NCI-H1436 (cell line): ENCODE data around the gene PLCD4.

Experiments
- DNase-seq: peaks from one replicate; lab custom pipeline; 2025; lab: John Stamatoyannopoulos, UW

PLCD4 gene

GRCh38 chr2:218621007-218621406 lies 13.3 kb downstream of the PLCD4 start:
- DNase-seq: no peak

- no peak for DNase-seq
Measured at GRCh38 chr2:218622606-218623365, 15.1 kb downstream of the PLCD4 start.

- DNase-seq: no peak
Measured at GRCh38 chr2:218623366-218623705, 15.6 kb downstream of the PLCD4 start.

DNA sequence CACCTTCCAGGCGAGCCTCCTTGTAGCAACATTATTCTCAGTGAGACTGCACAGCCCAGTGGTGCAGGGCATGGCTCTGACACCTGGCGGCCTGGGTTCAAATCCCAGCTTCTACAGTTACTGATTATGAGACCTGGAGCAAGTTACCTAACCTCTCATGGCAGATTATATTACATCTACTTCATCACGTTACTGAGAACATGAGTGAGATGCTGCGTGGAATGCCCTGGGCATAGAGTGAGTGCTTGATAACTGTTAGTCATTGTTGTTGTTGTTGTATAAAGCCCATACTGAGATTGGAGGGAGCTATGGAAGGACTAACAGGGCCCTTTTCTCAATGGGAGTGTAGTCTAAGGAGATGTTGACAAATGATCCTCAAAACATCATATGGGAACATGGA lies 18.7 kb downstream of the PLCD4 start:
- no peak for DNase-seq

- no peak for DNase-seq
Measured at GRCh38 chr2:218627939-218628338, 20.2 kb downstream of the PLCD4 start.

GRCh38 chr2:218631837-218632236 lies 24.1 kb downstream of the PLCD4 start:
- no peak for DNase-seq

DNA sequence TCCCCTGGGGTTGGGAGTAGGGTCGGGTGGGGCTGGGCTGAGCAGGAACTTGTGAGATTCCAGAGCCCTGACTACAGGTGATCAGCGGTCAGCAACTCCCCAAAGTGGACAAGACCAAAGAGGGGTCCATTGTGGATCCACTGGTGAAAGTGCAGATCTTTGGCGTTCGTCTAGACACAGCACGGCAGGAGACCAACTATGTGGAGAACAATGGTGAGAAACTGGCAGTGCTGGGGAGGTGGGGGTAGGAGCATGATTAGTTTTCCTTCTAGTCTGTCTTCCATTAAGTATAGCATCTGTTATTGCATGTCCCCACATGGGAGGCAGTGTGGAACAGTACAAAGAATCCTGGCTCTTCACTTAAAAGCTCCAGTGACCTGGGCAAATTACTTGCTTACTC lies 28.0 kb downstream of the PLCD4 start:
- no peak for DNase-seq

GRCh38 chr2:218638372-218638771 lies 30.7 kb downstream of the PLCD4 start:
- no peak for DNase-seq

GRCh38 chr2:218642121-218642656 lies 34.5 kb downstream of the PLCD4 start:
- DNase-seq: no peak

GRCh38 chr2:218642786-218643185 lies 35.1 kb downstream of the PLCD4 start:
- no peak for DNase-seq

GRCh38 chr2:218643751-218644310 lies 36.1 kb downstream of the PLCD4 start:
- no peak for DNase-seq

GRCh38 chr2:218644721-218645120 lies 37.0 kb downstream of the PLCD4 start:
- no peak for DNase-seq

DNA sequence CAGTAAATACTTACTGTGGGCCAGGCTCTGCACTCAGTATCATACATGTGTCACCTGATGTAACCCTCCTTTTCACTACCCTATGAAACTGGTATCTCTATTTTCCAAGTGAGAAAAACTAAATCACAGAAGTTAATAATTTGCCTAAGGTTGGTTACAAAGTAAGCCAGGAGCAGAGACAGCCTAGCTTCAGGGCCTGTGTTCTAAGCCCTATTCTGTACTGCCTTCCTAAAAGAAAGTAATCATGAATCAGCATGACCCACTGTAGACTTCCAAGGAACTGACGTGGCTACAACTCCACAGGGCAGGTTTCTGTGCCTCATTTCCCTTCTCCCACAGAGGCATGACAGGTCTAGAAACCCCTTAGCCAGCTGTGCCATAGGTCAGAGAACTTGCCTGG lies 37.4 kb downstream of the PLCD4 start:
- no peak for DNase-seq

GRCh38 chr2:218648088-218648786 lies 40.5 kb downstream of the PLCD4 start:
- DNase-seq: peak; percentile 22

DNA sequence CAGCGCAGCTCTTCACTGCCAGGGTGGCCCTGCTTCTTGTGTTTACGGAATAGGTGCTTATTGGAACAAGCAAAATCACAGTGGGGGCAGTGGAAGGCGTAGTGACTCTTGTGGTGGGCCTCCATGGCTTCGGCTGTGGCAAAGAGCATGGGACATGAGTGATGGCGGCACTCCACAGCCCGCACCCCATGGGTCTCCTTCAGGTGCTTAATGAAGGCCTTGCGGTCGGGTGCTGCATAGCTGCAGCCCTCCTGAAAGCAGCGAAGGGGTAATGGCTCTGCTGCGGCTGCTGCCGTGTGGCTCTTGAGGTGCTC lies 41.0 kb downstream of the PLCD4 start:
- DNase-seq: no peak

DNA sequence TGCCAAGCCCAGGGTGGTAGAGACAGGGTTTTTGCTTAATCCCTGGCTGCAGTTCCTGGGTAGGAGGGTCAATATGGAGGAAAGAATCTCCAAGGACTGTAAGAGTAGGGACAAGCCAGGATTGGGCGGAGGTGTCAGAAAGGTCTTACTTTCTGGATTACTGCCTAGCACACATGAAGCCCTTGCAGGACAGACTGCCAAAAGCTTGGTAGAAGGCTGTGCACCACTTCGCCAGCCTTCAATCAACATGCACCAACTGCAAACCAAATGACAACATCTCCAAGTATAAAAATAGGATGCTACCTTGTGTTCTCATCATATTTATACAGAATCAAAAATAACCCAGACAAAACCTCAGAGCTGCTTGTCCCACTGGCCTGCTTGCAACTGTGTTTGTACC lies 48.1 kb downstream of the PLCD4 start:
- no peak for DNase-seq

DNA sequence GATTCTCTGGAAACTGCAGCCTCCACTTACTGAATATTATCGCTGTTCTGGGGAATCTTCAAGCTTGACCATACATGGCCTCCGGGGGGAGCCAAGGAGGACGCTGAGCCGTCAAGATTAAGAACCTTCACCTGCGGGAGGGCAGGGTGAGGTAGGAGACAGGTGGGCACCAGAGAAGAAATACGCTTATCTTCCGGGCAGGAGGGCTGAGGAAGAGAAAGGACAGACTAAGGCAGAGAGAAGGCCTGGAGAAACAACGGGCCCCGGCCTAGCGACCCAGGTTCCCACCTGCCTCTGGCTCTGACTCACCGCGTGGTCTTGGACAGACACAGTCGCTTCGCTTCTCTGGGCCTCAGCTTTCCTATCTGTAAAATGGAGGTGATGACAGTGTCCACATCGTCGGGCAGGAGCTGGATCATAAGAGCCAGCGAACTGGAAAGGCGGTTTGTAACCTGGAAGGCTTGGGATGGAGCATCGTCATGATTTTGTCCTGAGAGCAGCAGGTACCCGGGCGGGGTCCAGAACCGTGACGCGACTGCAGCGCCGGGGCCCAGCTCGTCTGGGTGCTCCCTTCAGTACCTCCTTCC lies 51.1 kb downstream of the PLCD4 start:
- DNase-seq: peak; percentile 30

DNA sequence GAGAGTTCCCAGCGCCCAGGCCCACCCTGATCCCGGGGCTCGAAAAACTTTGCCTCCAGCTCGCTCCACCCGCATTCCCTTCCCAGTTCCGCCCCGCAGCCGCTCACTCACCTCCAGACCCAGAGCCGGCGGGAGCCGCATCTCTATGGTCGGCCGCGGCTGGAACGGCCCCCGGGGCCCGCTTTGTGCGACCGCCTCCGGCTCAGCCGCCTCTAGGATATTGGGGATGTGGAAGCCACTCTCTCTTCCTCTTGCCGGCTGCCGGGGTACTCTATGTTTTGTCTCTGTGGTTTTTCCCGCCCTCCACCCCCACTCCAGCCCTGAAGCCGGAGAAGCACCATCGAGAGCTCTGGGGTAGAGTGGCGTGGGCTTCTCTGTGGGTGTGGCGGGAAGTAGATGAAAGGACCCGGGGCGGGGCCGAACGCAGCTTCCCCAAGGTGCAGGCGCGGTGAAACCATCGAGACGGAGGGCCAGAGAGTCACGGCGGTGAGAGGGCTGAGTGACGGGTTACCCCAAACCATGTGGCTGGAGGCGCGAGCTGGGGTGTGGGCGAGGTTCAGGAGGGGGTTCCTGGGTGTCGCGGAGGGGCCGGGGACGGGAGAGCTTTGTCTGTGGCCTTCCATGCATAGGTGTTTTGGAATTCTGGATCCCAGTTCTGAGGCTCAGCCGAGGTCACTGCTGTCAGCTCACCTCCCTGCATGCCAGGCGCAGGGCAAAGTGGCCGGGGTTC lies 51.7 kb downstream of the PLCD4 start, which contains the start of the genes BCS1L and ZNF142:
Gene BCS1L, plus strand, starts transcription at position 426 of the 730 bp plus-strand sequence. CDS start 1,305 bp downstream, outside the sequence.
Gene ZNF142, minus strand, starts transcription at position 366 of the 730 bp plus-strand sequence. CDS start 3,194 bp downstream, outside the sequence.
- DNase-seq: peak; percentile 87

GRCh38 chr2:218659988-218660358 lies 52.3 kb downstream of the PLCD4 start:
- no peak for DNase-seq

- no peak for DNase-seq
Measured at GRCh38 chr2:218662377-218662776, 54.7 kb downstream of the PLCD4 start.

DNA sequence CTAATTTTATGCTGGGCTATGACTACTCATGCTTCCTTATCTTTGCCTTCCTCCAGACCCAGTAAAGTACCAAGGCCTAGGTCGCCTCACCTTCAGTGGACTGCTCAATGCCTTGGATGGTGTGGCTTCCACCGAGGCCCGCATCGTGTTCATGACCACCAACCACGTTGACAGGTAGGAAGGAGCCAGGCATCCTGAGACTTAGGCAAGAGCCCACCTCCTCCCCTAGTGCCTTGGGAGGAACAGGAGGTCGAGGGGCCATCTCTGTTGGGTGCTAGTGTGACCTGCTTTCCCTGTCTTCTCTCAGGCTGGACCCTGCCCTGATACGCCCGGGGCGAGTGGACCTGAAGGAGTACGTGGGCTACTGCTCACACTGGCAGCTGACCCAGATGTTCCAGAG lies 55.1 kb downstream of the PLCD4 start:
- no peak for DNase-seq

DNA sequence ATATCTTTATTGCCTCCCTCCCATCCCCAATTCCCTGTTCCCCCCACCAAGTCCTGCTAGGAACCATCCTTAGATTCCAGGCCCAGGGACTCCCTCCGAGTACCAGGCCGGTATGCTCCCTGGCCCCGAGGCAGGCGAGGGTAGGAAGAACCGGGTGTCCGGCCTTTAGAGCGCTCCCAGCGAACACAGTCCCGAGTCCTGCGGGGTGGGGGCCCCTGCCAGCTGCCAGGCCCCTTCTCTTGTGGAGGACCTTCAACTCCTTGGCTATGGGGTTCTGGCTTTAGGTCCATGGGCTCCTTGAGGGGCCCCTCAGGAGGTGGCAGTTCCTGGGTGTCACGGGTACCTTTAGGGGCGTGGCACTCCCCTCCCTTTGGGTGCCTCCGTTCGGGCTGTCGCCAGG lies 56.2 kb downstream of the PLCD4 start:
- no peak for DNase-seq
